Thoracic aorta (tissue), 2 donors: ENCODE measurements around the gene ATXN7L1. TPM values are rescaled to one million over a fixed set of nuclear protein-coding genes. Genes with fewer than 3 reads are reported as not detected.
"Not testable (repeated sequence)": the region's sequence is repeated elsewhere in the genome, so short reads cannot be mapped to it uniquely, and the experiment has no call there.

ENCODE experiments used
- ATAC-seq: fragments of 150-250 bp; one replicate; pipeline ENCODE4 v1.8.0; 2017; ENCODE audit warnings: low read depth; ENCODE audit not compliant: insufficient number of reproducible peaks, low FRiP score
- DNase-seq: peaks from one replicate; pipeline ENCODE4 v3.0.0-alpha.2; 2020; ENCODE audit warnings: low spot score
- H3K27ac ChIP-seq, 2 donors: fragments of 200-600 bp; sonication (generic); 1 replicate in 1 of 2; 2 replicates in 1 of 2; pipeline ENCODE4 v1.5.1; 2016; ENCODE audit warnings: mild to moderate bottlenecking in 2 of 2, moderate library complexity in 2 of 2
- H3K27me3 ChIP-seq: fragments of 200-600 bp; sonication (generic); replicated peaks from 2 replicates; pipeline ENCODE4 v1.6.0; 2016; ENCODE audit warnings: mild to moderate bottlenecking; ENCODE audit not compliant: insufficient read depth
- H3K36me3 ChIP-seq: fragments of 200-600 bp; sonication (generic); one replicate; pipeline ENCODE4 v1.5.1; 2016
- H3K4me1 ChIP-seq, 2 donors: fragments of 200-600 bp; sonication (generic); 1 replicate in 1 of 2; 2 replicates in 1 of 2; pipeline versions ENCODE4 v1.5.1 to v1.6.0; 2016; ENCODE audit warnings: low read depth in 2 of 2, mild to moderate bottlenecking in 1 of 2; ENCODE audit not compliant: control insufficient read depth in 1 of 2
- H3K4me3 ChIP-seq: fragments of 200-600 bp; sonication (generic); 2 replicates; pipeline ENCODE4 v1.5.1; 2016; ENCODE audit warnings: mild to moderate bottlenecking
- H3K9me3 ChIP-seq: fragments of 200-600 bp; sonication (generic); 2 replicates; pipeline ENCODE4 v1.5.1; 2016
- total RNA-seq, 2 donors: library from RNA; depleted of rRNA; stranded (reverse); fragments of >200 nt; gene quantifications; one replicate each; pipeline versions ENCODE4 v1.1.0 to v1.2.3, GENCODE V29; 2016
- TF ChIP-seq, protein P1 (sequence below): fragments of 200-600 bp; sonication (generic); IDR thresholded peaks from one replicate; pipeline ENCODE4 v1.5.1; 2019; ENCODE audit warnings: antibody characterized with exemption

ATXN7L1 gene
- total RNA-seq, 2 donors from 2014 or later: 11.6 to 13.4 TPM

DNA sequence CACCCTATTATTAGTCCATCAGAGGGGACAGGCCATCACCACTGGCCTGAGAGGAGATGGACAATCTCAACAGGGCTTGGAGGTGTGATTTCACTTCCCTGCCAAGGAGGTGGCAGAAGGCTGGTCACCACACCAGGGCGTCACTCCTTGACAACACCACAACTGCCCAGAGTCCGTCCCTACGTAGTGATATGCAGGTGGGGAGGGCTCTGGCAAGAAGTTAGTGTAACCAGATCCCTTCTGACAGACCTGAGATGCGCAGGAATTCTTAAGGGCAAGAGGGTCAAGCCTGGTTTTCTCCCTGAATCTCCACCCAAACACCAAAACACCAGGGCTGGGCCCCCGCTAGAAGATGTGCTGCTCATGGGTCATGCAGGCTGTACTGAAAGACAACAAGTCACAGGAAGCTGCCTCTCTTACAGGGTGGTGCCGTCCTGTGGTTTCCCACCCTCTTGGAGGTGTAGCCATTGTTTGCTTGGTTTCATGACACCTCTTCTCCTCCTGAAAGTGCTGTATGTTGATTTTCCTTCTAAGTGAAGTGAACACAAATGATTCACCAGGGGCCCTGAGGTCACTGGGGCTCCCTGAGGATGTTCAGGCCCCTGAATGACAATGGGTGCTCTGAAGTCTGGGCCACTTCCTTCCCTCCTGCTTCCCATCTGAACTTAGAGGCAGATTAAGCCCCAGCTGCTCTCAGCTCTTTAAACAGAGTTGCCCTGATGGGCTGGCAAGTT, 27.1 kb downstream of the ATXN7L1 start:
- TF ChIP-seq, protein P1, sequence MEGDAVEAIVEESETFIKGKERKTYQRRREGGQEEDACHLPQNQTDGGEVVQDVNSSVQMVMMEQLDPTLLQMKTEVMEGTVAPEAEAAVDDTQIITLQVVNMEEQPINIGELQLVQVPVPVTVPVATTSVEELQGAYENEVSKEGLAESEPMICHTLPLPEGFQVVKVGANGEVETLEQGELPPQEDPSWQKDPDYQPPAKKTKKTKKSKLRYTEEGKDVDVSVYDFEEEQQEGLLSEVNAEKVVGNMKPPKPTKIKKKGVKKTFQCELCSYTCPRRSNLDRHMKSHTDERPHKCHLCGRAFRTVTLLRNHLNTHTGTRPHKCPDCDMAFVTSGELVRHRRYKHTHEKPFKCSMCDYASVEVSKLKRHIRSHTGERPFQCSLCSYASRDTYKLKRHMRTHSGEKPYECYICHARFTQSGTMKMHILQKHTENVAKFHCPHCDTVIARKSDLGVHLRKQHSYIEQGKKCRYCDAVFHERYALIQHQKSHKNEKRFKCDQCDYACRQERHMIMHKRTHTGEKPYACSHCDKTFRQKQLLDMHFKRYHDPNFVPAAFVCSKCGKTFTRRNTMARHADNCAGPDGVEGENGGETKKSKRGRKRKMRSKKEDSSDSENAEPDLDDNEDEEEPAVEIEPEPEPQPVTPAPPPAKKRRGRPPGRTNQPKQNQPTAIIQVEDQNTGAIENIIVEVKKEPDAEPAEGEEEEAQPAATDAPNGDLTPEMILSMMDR: no peak
- Histone ChIP-seq H3K27me3 (no peaks in the 10 kb centered on the region), H3K27ac (no peak overlapping the region), H3K4me1 (no peaks in the 10 kb centered on the region), H3K4me3 (no peak overlapping the region), H3K36me3 (no peaks in the 10 kb centered on the region), H3K9me3 (no peaks in the 10 kb centered on the region)
- DNase-seq: no peak
- no peak for ATAC-seq

DNA sequence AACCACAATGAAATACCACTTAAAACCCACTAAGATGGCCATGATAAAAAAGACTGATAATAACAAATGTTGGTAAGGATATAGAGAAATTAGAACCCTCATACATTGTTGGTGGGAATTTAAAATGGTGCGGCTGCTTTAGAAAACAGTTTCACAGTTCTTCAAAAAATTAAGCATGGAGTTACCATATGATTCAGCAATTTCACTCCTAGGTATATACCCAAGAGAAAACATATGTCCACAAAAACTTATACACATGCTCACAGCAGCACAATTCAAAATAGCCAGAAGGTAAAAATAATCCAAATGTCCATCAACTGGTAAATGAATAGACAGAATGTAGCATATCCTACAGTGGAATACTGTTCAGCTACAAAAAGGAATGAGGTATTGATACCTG, 30.0 kb downstream of the ATXN7L1 start:
- TF ChIP-seq, protein P1: no peak
- Histone ChIP-seq H3K4me3 (no peak overlapping the region), H3K9me3 (no peaks in the 10 kb centered on the region), H3K27ac (no peak overlapping the region), H3K36me3 (no peaks in the 10 kb centered on the region), H3K4me1 (no peaks in the 10 kb centered on the region), H3K27me3 (no peaks in the 10 kb centered on the region)
- DNase-seq (no peak), ATAC-seq (no peak)

DNA sequence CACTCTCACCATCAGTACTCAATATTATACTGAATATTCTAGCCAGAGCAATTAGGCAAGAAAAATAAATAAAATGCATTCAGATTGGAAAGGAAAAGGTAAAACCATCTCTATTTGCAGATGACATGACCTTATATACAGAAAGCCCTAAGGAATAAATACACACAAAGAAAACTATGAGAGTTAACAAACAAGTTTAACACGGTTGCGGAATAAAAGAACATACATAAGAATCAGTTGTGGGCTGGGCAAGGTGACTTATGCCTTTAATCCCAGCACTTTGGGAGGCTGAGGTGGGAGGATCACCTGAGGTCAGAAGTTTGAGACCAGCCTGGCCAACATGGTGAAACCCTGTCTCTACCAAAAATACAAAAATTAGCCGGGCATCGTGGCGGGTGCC, 31.7 kb downstream of the ATXN7L1 start:
- not testable (repeated sequence) for H3K4me1 ChIP-seq, H3K4me3 ChIP-seq, DNase-seq, ATAC-seq, H3K27ac ChIP-seq, H3K27me3 ChIP-seq, H3K9me3 ChIP-seq, H3K36me3 ChIP-seq

DNA sequence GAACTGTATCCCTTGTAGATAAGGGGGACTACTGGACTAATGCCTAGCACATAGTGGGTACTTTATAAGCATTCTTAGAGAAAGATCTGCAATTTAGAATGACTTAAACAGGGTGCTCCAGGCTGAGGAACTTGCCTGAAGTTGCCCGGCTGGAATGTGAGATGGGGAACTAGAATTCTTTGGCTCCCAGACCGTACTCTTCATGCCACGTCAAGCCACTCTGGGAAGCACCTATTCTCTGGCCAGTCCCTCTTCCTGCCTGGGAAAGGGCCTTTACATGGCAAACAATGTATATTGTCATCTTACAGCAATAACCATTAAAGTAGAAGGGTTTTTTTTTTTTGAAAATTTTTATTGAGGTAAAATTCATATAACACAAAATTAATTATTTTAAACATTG, 34.5 kb downstream of the ATXN7L1 start:
- H3K27me3 ChIP-seq: no peaks in the 10 kb centered on the region
- H3K4me3 ChIP-seq: no peak overlapping the region
- H3K9me3 ChIP-seq: no peaks in the 10 kb centered on the region
- no peak overlapping the region for H3K27ac ChIP-seq
- H3K36me3 ChIP-seq: no peaks in the 10 kb centered on the region
- TF ChIP-seq, protein P1: no peak
- ATAC-seq: no peak
- peaks cover 6 to 21% of the 10 kb centered on the region in 2 donors for H3K4me1 ChIP-seq
- no peak for DNase-seq

DNA sequence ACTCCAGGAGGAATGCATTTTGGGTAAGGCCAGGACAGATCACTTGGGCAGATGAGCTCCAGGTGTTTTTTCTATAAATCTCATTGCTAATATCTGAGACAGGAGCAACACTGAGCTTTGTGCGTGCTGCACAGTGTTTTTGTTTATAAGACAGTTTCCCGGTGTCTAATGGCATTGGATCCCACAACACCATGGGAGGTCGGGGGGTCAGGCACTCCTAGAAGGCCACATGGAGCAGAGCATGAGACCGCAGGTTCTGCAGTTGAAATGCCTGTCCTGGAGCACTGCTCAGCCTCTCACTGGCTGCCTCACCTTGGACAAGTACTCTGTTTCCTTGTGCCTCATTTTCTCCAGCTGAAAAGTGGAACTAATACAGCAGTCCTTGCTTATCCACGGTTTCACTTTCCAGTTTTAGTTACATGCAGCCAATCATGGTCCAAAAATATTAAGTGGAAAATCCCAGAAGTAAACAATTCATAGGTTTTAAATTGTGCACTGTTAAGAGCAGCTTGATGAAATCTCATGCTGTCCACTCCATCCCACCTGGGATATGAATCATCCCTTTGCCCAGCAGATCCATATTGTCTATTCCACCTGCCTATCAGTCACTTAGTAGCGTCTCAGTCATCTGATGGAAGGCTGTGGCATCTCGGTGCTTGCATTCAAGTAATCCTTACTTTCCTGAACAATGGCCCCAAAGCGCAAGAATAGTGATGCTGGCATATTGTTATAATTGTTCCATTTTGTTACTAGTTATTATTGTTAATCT, 35.2 kb downstream of the ATXN7L1 start:
- Histone ChIP-seq H3K27me3 (no peaks in the 10 kb centered on the region), H3K36me3 (no peaks in the 10 kb centered on the region), H3K27ac (no peak overlapping the region), H3K9me3 (no peaks in the 10 kb centered on the region), H3K4me1 (peaks cover 6 to 21% of the 10 kb centered on the region in 2 donors), H3K4me3 (no peak overlapping the region)
- no peak for ATAC-seq
- DNase-seq: no peak
- TF ChIP-seq, protein P1: no peak
